Measurements from ENCODE around the gene IZUMO1.

DNA sequence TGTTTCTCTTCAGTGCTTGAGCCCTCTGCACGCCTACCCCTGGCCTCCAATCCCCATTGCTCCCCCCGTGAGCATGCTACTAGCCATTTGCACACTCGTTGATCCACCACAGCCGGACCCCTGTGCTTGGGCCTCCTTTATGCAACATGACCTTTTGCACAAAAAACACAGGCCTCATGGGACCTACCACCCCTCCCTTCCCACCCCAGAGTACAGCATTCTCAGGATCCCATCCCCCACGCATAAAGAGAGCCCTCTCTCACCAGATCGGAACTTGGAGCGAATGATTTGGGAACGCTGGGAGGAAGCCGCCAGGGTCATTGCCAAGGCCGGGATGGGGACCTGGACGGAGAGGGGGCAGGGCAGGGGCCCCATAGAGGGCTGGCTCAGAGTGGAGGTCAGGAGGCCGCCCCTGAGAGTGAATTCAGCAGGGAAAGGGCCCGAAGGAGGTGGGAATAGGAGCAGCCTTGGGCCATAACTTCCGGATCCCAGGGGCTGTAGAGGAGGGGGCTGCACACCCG, 27.9 kb downstream of the IZUMO1 start:
- peak; percentile 79; the same call in 1 of the 2 replicates for TF ChIP-seq MTA1 (CRISPR knock-in tag; IDR thresholded peaks at IDR 0.05; ENCODE audit: borderline replicate concordance)
- TF ChIP-seq EZH2 (conservative IDR thresholded peaks at IDR 0.05; ENCODE audit: low read depth, low read length) = no peak

All from HepG2 (cell line).